ENCODE measurements around the gene VKORC1.

VKORC1 gene

GRCh38 chr16:31094424-31095120 lies at the start of gene VKORC1:
Gene VKORC1 (minus strand): TSS chr16:31094797. CDS start chr16:31094729, 68 bp downstream.
- peak; percentile 97 for ATAC-seq
- no peak for TF ChIP-seq ZFP3 (CRISPR knock-in tag; IDR thresholded peaks at IDR 0.05)
- TF ChIP-seq TSHZ2 (CRISPR knock-in tag; IDR thresholded peaks at IDR 0.05), result 0 out of 2 replicates have a peak, but pooled peaks have one; percentile 17
- TF ChIP-seq ZNF8 (CRISPR knock-in tag; IDR thresholded peaks at IDR 0.05), result no peak
- no peak for TF ChIP-seq PATZ1 (CRISPR knock-in tag; IDR thresholded peaks at IDR 0.05; ENCODE audit: borderline replicate concordance)

GRCh38 chr16:31143694-31144148 lies 49.1 kb upstream of the VKORC1 start:
- TF ChIP-seq ZC3H10 (CRISPR knock-in tag; IDR thresholded peaks at IDR 0.05), result no peak
- TF ChIP-seq TSHZ2 (CRISPR knock-in tag; IDR thresholded peaks at IDR 0.05), result no peak
- no peak for TF ChIP-seq ZFP3 (CRISPR knock-in tag; IDR thresholded peaks at IDR 0.05)
- TF ChIP-seq POU6F1 (CRISPR knock-in tag; IDR thresholded peaks at IDR 0.05; ENCODE audit: borderline replicate concordance, low read depth), result no peak
- no peak for TF ChIP-seq PPARA (CRISPR knock-in tag; IDR thresholded peaks at IDR 0.05; ENCODE audit: borderline replicate concordance)
- TF ChIP-seq CSRNP3 (CRISPR knock-in tag; IDR thresholded peaks at IDR 0.05), result no peak
- no peak for TF ChIP-seq OSR1 (CRISPR knock-in tag; IDR thresholded peaks at IDR 0.05)
- TF ChIP-seq ARNTL (CRISPR knock-in tag; IDR thresholded peaks at IDR 0.05; ENCODE audit: borderline replicate concordance, low read depth), result no peak
- TF ChIP-seq ISL1 (CRISPR knock-in tag; IDR thresholded peaks at IDR 0.05), result no peak
- TF ChIP-seq CSDC2 (CRISPR knock-in tag; IDR thresholded peaks at IDR 0.05), result no peak
- TF ChIP-seq ZNF565 (CRISPR knock-in tag; conservative IDR thresholded peaks at IDR 0.05; ENCODE audit: low read depth), result no peak
- no peak for TF ChIP-seq RARB (CRISPR knock-in tag; IDR thresholded peaks at IDR 0.05)
- TF ChIP-seq GLIS3 (CRISPR knock-in tag; IDR thresholded peaks at IDR 0.05), result no peak
- TF ChIP-seq PATZ1 (CRISPR knock-in tag; IDR thresholded peaks at IDR 0.05; ENCODE audit: borderline replicate concordance), result no peak
- TF ChIP-seq SNAI2 (CRISPR knock-in tag; IDR thresholded peaks at IDR 0.05), result no peak
- TF ChIP-seq ZNF8 (CRISPR knock-in tag; IDR thresholded peaks at IDR 0.05), result no peak
- TF ChIP-seq ZFP30 (CRISPR knock-in tag; IDR thresholded peaks at IDR 0.05), result no peak
- TF ChIP-seq ESRRG (CRISPR knock-in tag; IDR thresholded peaks at IDR 0.05), result no peak
- ATAC-seq, result no peak

All from SK-N-SH treated with all-trans-retinoic acid at 6 μM for 48 hours (cell line).